Fibroblast of lung (primary cell): Measurements from ENCODE around the gene CFAP90. TPM values are rescaled to one million over a fixed set of nuclear protein-coding genes. Genes with fewer than 3 reads are reported as not detected.

Source experiments
- DNase-seq, 2 donors: peaks; one replicate each; pipeline versions ENCODE4 v3.0.0 to v3.0.0-alpha.2; 2010; ENCODE audit warnings: low read depth in 2 of 2
- H2AFZ ChIP-seq: 2 replicates; pipeline ENCODE4 v1.5.1; 2012; ENCODE audit warnings: low read length, control low read depth, inconsistent platforms
- H3K27ac ChIP-seq: 2 replicates; pipeline ENCODE4 v1.5.1; 2011; ENCODE audit warnings: low read length, control low read depth; ENCODE audit not compliant: insufficient read depth
- H3K27me3 ChIP-seq: 2 replicates; pipeline ENCODE4 v1.5.1; 2011; ENCODE audit warnings: mild to moderate bottlenecking, low read length; ENCODE audit not compliant: control insufficient read depth, insufficient read depth
- H3K36me3 ChIP-seq: 2 replicates; pipeline ENCODE4 v1.5.1; 2011; ENCODE audit warnings: low read length; ENCODE audit not compliant: control insufficient read depth, insufficient read depth
- H3K4me1 ChIP-seq: 2 replicates; pipeline ENCODE4 v1.5.1; 2011; ENCODE audit warnings: low read length; ENCODE audit not compliant: control insufficient read depth, insufficient read depth; ENCODE audit errors: extremely low read depth
- H3K4me2 ChIP-seq: 2 replicates; pipeline ENCODE4 v1.5.1; 2011; ENCODE audit warnings: low read length, control low read depth; ENCODE audit not compliant: insufficient read depth; ENCODE audit errors: extremely low read depth
- H3K4me3 ChIP-seq, 4 experiments: fragments of 200-600 bp in 1 of 4; sonication (generic) in 1 of 4; replicated peaks in 1 of 4; 2 replicates each; pipeline ENCODE4 v1.5.1; 2011 to 2016; ENCODE audit warnings: low read length in 4 of 4, low read depth in 3 of 4, mild to moderate bottlenecking in 3 of 4, control low read depth in 2 of 4, inconsistent platforms in 1 of 4, mixed read lengths in 1 of 4; ENCODE audit not compliant: insufficient read depth in 1 of 4; ENCODE audit errors: control extremely low read depth in 1 of 4
- H3K79me2 ChIP-seq: 2 replicates; pipeline ENCODE4 v1.5.1; 2012; ENCODE audit warnings: mild to moderate bottlenecking, low read length, inconsistent platforms; ENCODE audit not compliant: control insufficient read depth, insufficient read depth
- H3K9ac ChIP-seq: 2 replicates; pipeline ENCODE4 v1.5.1; 2011; ENCODE audit warnings: mild to moderate bottlenecking, low read length, control low read depth; ENCODE audit not compliant: insufficient read depth
- H3K9me3 ChIP-seq: 2 replicates; pipeline ENCODE4 v1.5.1; 2012; ENCODE audit warnings: low read depth, low read length; ENCODE audit not compliant: control insufficient read depth, insufficient read depth
- H4K20me1 ChIP-seq: 2 replicates; pipeline ENCODE4 v1.5.1; 2011; ENCODE audit warnings: low read length; ENCODE audit not compliant: control insufficient read depth, insufficient read depth; ENCODE audit errors: extremely low read depth
- EZH2 ChIP-seq: IDR thresholded peaks from 2 replicates; pipeline ENCODE4 v1.5.1; 2012; ENCODE audit warnings: low read length, control low read depth, mild to moderate bottlenecking; ENCODE audit errors: missing control alignments
- polyA plus RNA-seq, 2 donors: library from polyadenylated mRNA; depleted of rRNA in 1 of 2; stranded (reverse) in 1 of 2; unstranded in 1 of 2; fragments of >200 nt; gene quantifications; 2 replicates each; pipeline ENCODE4 v1.2.1, GENCODE V29; 2011 to 2012; ENCODE audit warnings: missing spikeins in 1 of 2
- total RNA-seq: library from RNA; depleted of rRNA; stranded (reverse); fragments of >200 nt; gene quantifications from 2 replicates; pipeline ENCODE4 v1.2.1, GENCODE V29; 2014
- TF ChIP-seq, protein P1 (sequence below), 2 donors: IDR thresholded peaks in 1 of 2; conservative IDR thresholded peaks in 1 of 2; 1 replicate in 1 of 2; 2 replicates in 1 of 2; pipeline ENCODE4 v1.5.1; 2011 to 2012; ENCODE audit warnings: low read length in 2 of 2, control low read depth in 1 of 2, inconsistent platforms in 1 of 2, low read depth in 1 of 2, mild to moderate bottlenecking in 1 of 2

CFAP90 gene
- total and polyA plus RNA-seq, 2 donors (not counting 1 experiment from before 2014, with no cell fraction given), result not detected

DNA sequence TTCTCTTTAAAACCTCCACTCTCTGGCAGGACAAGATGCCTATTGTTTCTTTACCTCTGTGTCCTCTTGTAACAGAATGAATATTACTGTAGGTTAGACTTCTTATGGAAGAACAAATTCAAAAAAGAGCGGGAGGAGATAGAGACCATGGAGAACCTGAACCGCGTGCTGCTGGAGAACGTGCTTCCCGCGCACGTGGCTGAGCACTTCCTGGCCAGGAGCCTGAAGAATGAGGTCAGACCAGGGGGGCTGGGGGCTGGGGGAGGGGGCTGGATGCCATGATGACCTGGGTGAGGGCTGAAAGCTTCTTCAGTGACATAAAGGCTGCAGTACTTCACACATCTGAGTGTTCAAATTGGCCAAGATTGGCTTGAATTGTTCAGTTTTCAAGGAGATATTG, 61.4 kb downstream of the CFAP90 start:
- no peak overlapping the region for H3K4me3 ChIP-seq
- DNase-seq, result no peak
- H3K9me3 ChIP-seq, result no peaks in the 10 kb centered on the region
- H3K4me1 ChIP-seq, result no peaks in the 10 kb centered on the region
- H3K9ac ChIP-seq, result no peak overlapping the region
- no peaks in the 10 kb centered on the region for H3K79me2 ChIP-seq
- H3K27ac ChIP-seq, result no peak overlapping the region
- H3K36me3 ChIP-seq, result no peaks in the 10 kb centered on the region
- no peak for TF ChIP-seq EZH2
- H4K20me1 ChIP-seq, result no peaks in the 10 kb centered on the region
- no peak overlapping the region for H3K4me2 ChIP-seq
- H3K27me3 ChIP-seq, result no peaks in the 10 kb centered on the region
- no peak overlapping the region for H2AFZ ChIP-seq

DNA sequence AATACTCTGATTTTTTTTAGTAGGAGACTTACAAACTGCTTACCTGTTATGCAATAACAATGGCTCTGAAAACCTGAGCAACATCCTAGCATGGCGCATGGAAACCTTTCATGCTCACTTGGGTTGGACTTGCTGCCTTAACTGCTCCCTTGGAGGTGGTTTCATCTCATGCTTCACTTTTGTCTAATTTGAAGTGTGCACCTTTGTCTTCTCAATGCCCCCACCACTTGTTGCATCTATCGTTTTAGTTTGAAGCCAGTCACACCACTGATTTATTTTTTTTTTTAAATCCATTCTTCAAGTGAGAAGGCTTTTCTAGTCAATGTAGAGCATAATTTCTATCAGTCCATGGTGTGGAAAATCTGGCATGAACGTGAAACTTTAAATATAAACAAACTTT, 63.2 kb downstream of the CFAP90 start:
- no peak overlapping the region for H3K9ac ChIP-seq
- H3K27me3 ChIP-seq, result no peaks in the 10 kb centered on the region
- H3K79me2 ChIP-seq, result no peaks in the 10 kb centered on the region
- no peak overlapping the region for H3K4me2 ChIP-seq
- no peak for TF ChIP-seq EZH2
- TF ChIP-seq, protein P1, sequence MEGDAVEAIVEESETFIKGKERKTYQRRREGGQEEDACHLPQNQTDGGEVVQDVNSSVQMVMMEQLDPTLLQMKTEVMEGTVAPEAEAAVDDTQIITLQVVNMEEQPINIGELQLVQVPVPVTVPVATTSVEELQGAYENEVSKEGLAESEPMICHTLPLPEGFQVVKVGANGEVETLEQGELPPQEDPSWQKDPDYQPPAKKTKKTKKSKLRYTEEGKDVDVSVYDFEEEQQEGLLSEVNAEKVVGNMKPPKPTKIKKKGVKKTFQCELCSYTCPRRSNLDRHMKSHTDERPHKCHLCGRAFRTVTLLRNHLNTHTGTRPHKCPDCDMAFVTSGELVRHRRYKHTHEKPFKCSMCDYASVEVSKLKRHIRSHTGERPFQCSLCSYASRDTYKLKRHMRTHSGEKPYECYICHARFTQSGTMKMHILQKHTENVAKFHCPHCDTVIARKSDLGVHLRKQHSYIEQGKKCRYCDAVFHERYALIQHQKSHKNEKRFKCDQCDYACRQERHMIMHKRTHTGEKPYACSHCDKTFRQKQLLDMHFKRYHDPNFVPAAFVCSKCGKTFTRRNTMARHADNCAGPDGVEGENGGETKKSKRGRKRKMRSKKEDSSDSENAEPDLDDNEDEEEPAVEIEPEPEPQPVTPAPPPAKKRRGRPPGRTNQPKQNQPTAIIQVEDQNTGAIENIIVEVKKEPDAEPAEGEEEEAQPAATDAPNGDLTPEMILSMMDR (conservative IDR thresholded peaks at IDR 0.05 in 1 of 2, IDR thresholded peaks at IDR 0.05 in 1 of 2; ENCODE audit: low read depth in 1 of 2, low read length in 2 of 2), result no peak
- H3K4me1 ChIP-seq, result no peaks in the 10 kb centered on the region
- H2AFZ ChIP-seq, result no peak overlapping the region
- no peaks in the 10 kb centered on the region for H3K36me3 ChIP-seq
- no peak for DNase-seq
- H3K4me3 ChIP-seq, result no peak overlapping the region
- H3K9me3 ChIP-seq, result no peaks in the 10 kb centered on the region
- H3K27ac ChIP-seq, result no peak overlapping the region
- H4K20me1 ChIP-seq, result no peaks in the 10 kb centered on the region

DNA sequence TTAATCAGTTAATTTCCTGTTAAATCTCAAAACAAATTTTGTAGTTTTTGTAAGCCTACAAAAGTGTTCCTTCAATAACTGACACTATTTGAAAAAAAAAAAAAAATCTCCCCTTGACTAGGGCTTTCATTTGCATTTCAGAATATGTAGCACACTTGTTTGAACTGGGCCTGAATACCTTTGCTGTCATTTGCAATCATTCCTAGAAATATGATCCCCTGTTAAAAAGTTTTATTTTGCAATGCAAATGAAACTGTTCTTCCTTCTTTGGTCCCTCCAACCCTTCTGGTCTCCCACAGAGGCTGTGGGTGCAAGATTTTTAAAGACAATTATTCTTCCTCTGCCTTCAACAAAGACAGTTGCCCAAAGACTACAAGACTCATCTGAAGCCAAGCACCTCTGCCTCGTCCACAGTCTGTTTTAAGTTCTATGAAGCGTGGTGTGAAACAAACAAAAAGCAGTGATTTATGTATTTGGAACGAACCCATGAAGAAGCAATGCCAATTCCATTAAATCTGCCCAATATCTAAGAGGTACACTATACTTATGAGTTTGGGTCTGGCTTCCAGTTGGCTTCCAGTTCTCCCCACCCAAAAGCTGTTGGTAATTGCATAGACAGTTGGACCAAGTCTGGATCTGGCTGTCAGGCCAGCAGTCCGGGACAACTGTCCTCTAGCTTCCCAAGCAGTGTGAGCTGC, 66.1 kb downstream of the CFAP90 start:
- Histone ChIP-seq H2AFZ (no peak overlapping the region), H3K9ac (no peak overlapping the region), H3K27ac (no peak overlapping the region), H3K79me2 (no peaks in the 10 kb centered on the region), H3K36me3 (no peaks in the 10 kb centered on the region), H3K4me1 (no peaks in the 10 kb centered on the region), H3K27me3 (no peaks in the 10 kb centered on the region), H3K4me2 (no peak overlapping the region), H3K9me3 (no peaks in the 10 kb centered on the region), H4K20me1 (no peaks in the 10 kb centered on the region), H3K4me3 (no peak overlapping the region)
- TF ChIP-seq, protein P1 (conservative IDR thresholded peaks at IDR 0.05 in 1 of 2, IDR thresholded peaks at IDR 0.05 in 1 of 2; ENCODE audit: low read depth in 1 of 2, low read length in 2 of 2), result no peak
- no peak for TF ChIP-seq EZH2
- DNase-seq, result no peak
